OCI-M2 (cell line): ENCODE results near the gene MED13L.
"Not testable (repeated sequence)": the region's sequence is repeated elsewhere in the genome, so short reads cannot be mapped to it uniquely, and the experiment has no call there.

Experiments
- DNase-seq: peaks from one replicate; lab custom pipeline; 2025; ENCODE audit not compliant: unreplicated experiment; lab: John Stamatoyannopoulos, UW

Gene MED13L

GRCh38 chr12:116303929-116304328 lies 26.4 kb upstream of the MED13L start:
- no peak for DNase-seq

- no peak for DNase-seq
Measured at GRCh38 chr12:116303066-116303465, 25.6 kb upstream of the MED13L start.

GRCh38 chr12:116302166-116303058 lies 24.9 kb upstream of the MED13L start:
- DNase-seq: no peak

GRCh38 chr12:116301621-116302020 lies 24.1 kb upstream of the MED13L start:
- no peak for DNase-seq

- no peak for DNase-seq
Measured at GRCh38 chr12:116299665-116300328, 22.3 kb upstream of the MED13L start.

- no peak for DNase-seq
Measured at GRCh38 chr12:116299064-116299463, 21.6 kb upstream of the MED13L start.

GRCh38 chr12:116298578-116298977 lies 21.1 kb upstream of the MED13L start:
- DNase-seq: no peak

GRCh38 chr12:116297224-116297834 lies 19.8 kb upstream of the MED13L start:
- DNase-seq: no peak

- DNase-seq: no peak
Measured at GRCh38 chr12:116295327-116296263, 18.1 kb upstream of the MED13L start.

GRCh38 chr12:116294454-116295165 lies 17.1 kb upstream of the MED13L start:
- DNase-seq: no peak

- no peak for DNase-seq
Measured at GRCh38 chr12:116293687-116294453, 16.4 kb upstream of the MED13L start.

GRCh38 chr12:116291218-116291617 lies 13.7 kb upstream of the MED13L start:
- no peak for DNase-seq

- DNase-seq: no peak
Measured at GRCh38 chr12:116288735-116289134, 11.2 kb upstream of the MED13L start.

GRCh38 chr12:116287842-116288301 lies 10.4 kb upstream of the MED13L start:
- no peak for DNase-seq

- no peak for DNase-seq
Measured at GRCh38 chr12:116284396-116284795, 6.9 kb upstream of the MED13L start.

GRCh38 chr12:116283881-116284280 lies 6.4 kb upstream of the MED13L start:
- not testable (repeated sequence) for DNase-seq

GRCh38 chr12:116282371-116283286 lies 5.1 kb upstream of the MED13L start:
- no peak for DNase-seq

- DNase-seq: no peak
Measured at GRCh38 chr12:116280595-116281290, 3.2 kb upstream of the MED13L start.
